NCI-H187 (cell line): ENCODE measurements around the gene AGBL1.
"Not testable (repeated sequence)": the region's sequence is repeated elsewhere in the genome, so short reads cannot be mapped to it uniquely, and the experiment has no call there.

Experiments
- DNase-seq, 2 experiments: peaks; one replicate each; lab custom pipeline; 2025; lab: John Stamatoyannopoulos, UW

Gene AGBL1

GRCh38 chr15:86942285-86942684 lies 862.6 kb downstream of the AGBL1 start:
- DNase-seq: no peak

GRCh38 chr15:86948719-86949118 lies 869.0 kb downstream of the AGBL1 start:
- no peak for DNase-seq

- no peak for DNase-seq
Observed at GRCh38 chr15:86959254-86959653, 879.6 kb downstream of the AGBL1 start.

GRCh38 chr15:86961669-86962068 lies 882.0 kb downstream of the AGBL1 start:
- DNase-seq: no peak

GRCh38 chr15:86964271-86964670 lies 884.6 kb downstream of the AGBL1 start:
- DNase-seq: no peak

GRCh38 chr15:86968244-86968643 lies 888.6 kb downstream of the AGBL1 start:
- DNase-seq: no peak

- no peak for DNase-seq
Observed at GRCh38 chr15:86969364-86969763, 889.7 kb downstream of the AGBL1 start.

- no peak for DNase-seq
Observed at GRCh38 chr15:86973284-86973844, 893.7 kb downstream of the AGBL1 start.

- no peak for DNase-seq
Observed at GRCh38 chr15:86988033-86988432, 908.4 kb downstream of the AGBL1 start.

- DNase-seq: no peak
Observed at GRCh38 chr15:87021751-87022150, 942.1 kb downstream of the AGBL1 start.

GRCh38 chr15:87031540-87032230 lies 952.0 kb downstream of the AGBL1 start:
- no peak for DNase-seq

GRCh38 chr15:87032295-87032694 lies 952.6 kb downstream of the AGBL1 start:
- DNase-seq: no peak

GRCh38 chr15:87033056-87033455 lies 953.4 kb downstream of the AGBL1 start:
- DNase-seq: no peak

- DNase-seq: no peak
Observed at GRCh38 chr15:87034886-87035285, 955.2 kb downstream of the AGBL1 start.

GRCh38 chr15:87038404-87038803 lies 958.7 kb downstream of the AGBL1 start:
- DNase-seq: no peak

- DNase-seq: not testable (repeated sequence)
Observed at GRCh38 chr15:87042619-87043018, 962.9 kb downstream of the AGBL1 start.

GRCh38 chr15:87045746-87046145 lies 966.1 kb downstream of the AGBL1 start:
- no peak for DNase-seq

GRCh38 chr15:87047203-87047965 lies 967.7 kb downstream of the AGBL1 start:
- DNase-seq: no peak
